ENCODE data around the gene TEDC2. TPM values are rescaled to one million over a fixed set of nuclear protein-coding genes. Genes with fewer than 3 reads are reported as not detected.

TEDC2 gene
- total and polyA plus RNA-seq, 2 of the 8 experiments (the other 6 are each of a cell fraction or from before 2014, with no cell fraction given): 54.6 to 55.6 TPM

DNA sequence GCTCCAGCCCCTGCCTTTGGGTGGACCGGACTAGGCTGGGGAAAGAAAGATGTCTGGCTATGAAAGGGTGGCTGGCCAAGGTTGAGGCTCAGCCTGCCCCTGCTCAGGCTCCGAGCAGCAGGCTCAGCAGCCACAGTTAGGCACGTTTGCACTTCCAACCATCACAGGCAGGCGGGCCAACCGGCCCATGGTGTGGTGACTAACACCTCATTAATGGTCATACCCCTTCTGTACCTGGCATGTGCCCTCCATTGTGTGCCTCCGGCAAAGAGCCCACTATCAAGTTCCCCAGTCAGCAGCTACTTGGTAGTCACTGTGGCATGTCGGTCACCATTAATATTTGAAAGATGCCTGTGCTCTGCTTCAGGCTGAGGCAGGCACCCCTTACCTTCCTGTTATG is 21.8 kb downstream of the TEDC2 start (continued):
- TF ChIP-seq CBX8 (IDR thresholded peaks at IDR 0.05; ENCODE audit: borderline replicate concordance, low read depth, low read length) (no peak), PHF8 (conservative IDR thresholded peaks at IDR 0.05; ENCODE audit: low read depth, low read length) (no peak), TEAD4 (IDR thresholded peaks at IDR 0.05; ENCODE audit: low read depth, low read length) (no peak), CHD7 (IDR thresholded peaks at IDR 0.05; ENCODE audit: insufficient replicate concordance, low read length) (no peak)
